HG03196 (cell line): Measurements from ENCODE around the gene ZNRD2.

Experiments
- ATAC-seq: cut with Tn5 transposase; IDR thresholded peaks from one replicate; pipeline ENCODE4 v1.9.1; 2021; ENCODE audit not compliant: unreplicated experiment

ZNRD2 gene

GRCh38 chr11:65586247-65586630 is 16.0 kb downstream of the ZNRD2 start:
- no peak for ATAC-seq

- ATAC-seq, result no peak
Measured at GRCh38 chr11:65586676-65587075, 16.4 kb downstream of the ZNRD2 start.

GRCh38 chr11:65588199-65589054 is 18.1 kb downstream of the ZNRD2 start:
- ATAC-seq, result peak; percentile 61

DNA sequence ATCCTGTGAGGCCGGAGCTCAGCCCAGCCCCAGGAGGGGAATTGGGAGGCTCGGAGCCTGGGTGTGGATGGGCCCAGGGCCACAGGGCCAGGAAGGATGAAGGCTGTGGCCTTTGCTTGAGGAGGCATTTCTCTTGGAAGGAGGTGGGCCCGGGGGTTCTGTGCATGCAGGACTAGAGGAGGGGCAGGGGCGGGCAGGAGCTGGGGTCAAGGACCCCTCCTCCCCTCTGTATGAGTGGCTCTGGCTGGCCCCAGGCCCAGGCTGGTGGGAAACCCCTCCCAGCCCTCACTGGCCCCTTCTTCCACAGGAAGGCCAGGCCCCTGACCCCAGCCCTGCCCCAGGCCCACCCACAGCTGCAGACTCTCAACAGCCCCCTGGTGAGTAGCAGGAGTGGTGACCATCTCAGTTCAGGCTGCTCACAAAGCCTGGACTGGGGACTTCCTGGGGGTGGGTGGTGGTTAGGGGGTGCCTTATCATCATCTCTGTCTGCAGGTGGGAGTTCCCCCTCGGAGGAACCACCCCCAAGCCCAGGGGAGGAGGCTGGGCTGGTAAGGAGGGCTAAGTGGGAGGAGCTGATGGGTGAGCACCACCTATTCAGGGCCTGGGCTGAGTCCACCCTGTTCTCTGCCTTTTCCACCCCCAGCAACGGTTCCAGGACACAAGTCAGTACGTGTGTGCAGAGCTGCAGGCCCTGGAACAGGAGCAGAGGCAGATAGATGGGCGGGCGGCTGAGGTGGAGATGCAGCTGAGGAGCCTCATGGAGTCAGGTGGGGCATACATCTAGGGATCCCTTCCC is 19.4 kb downstream of the ZNRD2 start:
- no peak for ATAC-seq

DNA sequence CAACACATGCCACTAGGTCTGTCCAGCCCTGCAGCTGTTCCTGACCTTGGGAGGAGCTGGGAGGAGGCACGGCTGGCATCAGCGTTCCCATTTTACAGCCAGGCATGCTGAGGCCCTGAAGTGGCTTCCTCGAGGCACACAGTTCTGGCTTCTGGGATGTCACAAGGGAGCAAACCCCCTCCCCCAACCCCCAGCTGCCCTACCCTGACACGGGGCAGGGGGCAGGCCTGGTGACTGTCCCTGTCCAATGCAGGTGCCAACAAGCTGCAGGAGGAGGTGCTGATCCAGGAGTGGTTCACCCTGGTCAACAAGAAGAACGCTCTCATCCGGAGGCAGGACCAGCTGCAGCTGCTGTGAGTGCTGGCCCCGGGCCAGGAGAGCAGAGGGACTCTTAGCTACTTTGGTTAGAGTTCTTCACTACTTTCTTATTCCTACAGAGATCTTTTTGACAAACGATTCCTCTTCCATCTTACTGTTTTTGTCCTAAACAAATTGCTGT is 20.0 kb downstream of the ZNRD2 start:
- ATAC-seq, result no peak

DNA sequence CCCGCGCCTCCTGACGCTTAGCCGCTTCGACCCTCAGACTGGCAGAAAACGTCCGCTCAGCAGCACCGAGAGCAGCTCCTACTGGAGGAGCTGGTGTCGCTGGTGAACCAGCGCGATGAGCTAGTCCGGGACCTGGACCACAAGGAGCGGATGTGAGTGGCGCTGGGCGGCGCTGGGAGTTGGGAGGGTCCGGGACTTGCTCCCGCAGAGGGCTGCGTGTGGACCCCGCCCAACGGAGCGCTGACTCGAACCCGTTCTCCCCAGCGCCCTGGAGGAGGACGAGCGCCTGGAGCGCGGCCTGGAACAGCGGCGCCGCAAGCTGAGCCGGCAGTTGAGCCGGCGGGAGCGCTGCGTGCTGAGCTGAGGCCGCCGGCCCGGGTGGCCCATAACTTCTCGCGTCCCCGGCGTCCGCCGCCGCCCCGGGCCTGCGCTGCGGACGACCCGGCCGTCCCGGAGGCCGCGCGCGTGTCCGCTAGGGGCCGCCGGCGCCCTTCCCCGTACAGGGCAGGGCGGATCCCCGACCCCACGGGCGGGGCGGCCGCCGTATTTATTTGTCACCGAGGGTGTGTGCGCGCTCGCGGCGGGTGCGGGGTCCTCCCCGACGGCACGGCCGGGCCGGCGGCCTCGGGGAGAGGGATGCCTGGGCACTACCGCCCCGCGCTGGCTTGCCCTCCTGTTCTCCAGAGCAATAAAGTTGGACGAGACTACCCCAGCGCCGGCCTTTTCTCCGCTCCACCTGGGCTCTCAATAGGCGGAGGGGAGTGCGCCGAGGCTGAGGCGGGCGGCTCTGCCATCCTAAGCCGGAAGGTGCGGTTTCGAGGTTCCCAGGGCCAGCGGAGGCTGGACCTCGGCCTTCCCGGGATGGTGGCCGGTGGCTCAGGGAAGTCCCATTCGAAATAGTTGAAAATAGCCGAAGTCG is 21.9 kb downstream of the ZNRD2 start:
- no peak for ATAC-seq

GRCh38 chr11:65592858-65593517 is 22.7 kb downstream of the ZNRD2 start:
- no peak for ATAC-seq

GRCh38 chr11:65593518-65594414 is 23.5 kb downstream of the ZNRD2 start:
- no peak for ATAC-seq

DNA sequence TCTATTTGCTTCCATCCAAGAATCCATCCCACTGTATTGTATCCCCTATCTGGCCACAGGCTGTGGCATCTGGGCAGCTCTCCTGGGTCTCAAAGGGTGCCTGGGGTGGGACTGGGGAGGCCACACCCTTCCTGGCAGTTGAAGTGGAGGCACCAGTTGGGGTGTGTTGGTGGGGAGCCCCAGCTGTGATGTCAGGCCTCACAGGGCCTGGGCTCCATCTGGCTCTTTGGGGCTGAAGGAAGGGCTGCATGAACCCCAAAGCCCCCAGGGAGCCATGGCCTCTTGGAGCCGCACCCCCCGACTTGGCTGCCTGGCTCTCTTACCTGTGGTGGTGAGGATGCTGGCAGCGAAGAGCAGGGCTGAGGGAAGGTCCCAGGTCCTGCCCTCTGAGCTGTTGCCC is 24.9 kb downstream of the ZNRD2 start:
- no peak for ATAC-seq

GRCh38 chr11:65595543-65596281 is 25.4 kb downstream of the ZNRD2 start, which contains the start of gene KCNK7:
TSS of gene KCNK7 (minus strand) at chr11:65595800. CDS start at chr11:65595772, 28 bp downstream.
- ATAC-seq, result no peak

GRCh38 chr11:65596520-65596919 is 26.2 kb downstream of the ZNRD2 start:
- no peak for ATAC-seq

DNA sequence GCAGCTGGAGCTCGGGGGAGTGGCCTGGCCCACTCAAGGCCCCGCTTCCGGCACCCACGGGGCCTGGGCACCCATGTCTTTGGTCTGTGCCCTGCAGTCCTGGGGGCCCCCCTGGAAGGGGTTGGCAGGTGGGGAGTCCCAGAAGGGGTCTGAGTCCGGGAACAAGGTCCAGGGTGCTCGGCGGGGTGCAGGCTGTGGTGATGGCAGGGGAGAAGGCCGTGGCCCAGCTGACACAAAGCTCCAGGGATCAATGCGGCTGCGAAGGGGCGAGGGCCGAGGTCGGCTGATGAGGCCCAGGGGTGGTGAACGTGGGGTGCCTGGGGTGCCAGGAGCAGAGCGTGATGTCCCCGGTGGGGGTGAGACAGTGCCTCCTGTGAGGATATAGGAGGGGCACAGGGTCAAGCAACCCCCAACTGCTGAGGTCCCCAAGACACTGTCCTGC is 28.0 kb downstream of the ZNRD2 start:
- no peak for ATAC-seq

GRCh38 chr11:65599216-65599954 is 29.1 kb downstream of the ZNRD2 start:
- no peak for ATAC-seq

- no peak for ATAC-seq
Measured at GRCh38 chr11:65599955-65600246, 29.6 kb downstream of the ZNRD2 start.

GRCh38 chr11:65604258-65604657 is 34.0 kb downstream of the ZNRD2 start:
- no peak for ATAC-seq

- ATAC-seq, result no peak
Measured at GRCh38 chr11:65606876-65607613, 36.8 kb downstream of the ZNRD2 start.
